Body of pancreas (tissue), 4 donors: Measurements from ENCODE around the gene TIFAB. TPM values are rescaled to one million over a fixed set of nuclear protein-coding genes. Genes with fewer than 3 reads are reported as not detected.

Source experiments
- ATAC-seq: fragments of 150-250 bp; one replicate; pipeline ENCODE4 v1.9.1; 2016
- DNase-seq, 4 donors: peaks; one replicate each; pipeline ENCODE4 v3.0.0-alpha.2; 2019
- H3K27ac ChIP-seq, 4 donors: fragments of 200-600 bp; sonication (generic); 1 replicate in 3 of 4; 2 replicates in 1 of 4; pipeline versions ENCODE4 v1.5.1 to v1.6.1; 2016 to 2019; ENCODE audit warnings: mild to moderate bottlenecking in 1 of 4, mixed read lengths in 1 of 4, moderate library complexity in 1 of 4
- H3K27me3 ChIP-seq, 2 donors: fragments of 200-600 bp; sonication (generic); one replicate each; pipeline ENCODE4 v1.6.0; 2016; ENCODE audit warnings: mild to moderate bottlenecking in 1 of 2
- H3K36me3 ChIP-seq, 2 donors: fragments of 200-600 bp; sonication (generic); replicated peaks in 1 of 2; 2 replicates each; pipeline ENCODE4 v1.5.1; 2016; ENCODE audit warnings: low read depth in 2 of 2; ENCODE audit not compliant: insufficient read depth in 1 of 2
- H3K4me1 ChIP-seq: fragments of 200-600 bp; sonication (generic); one replicate; pipeline ENCODE4 v1.6.0; 2016
- H3K4me3 ChIP-seq, 2 donors: fragments of 200-600 bp; sonication (generic); 1 replicate in 1 of 2; 2 replicates in 1 of 2; pipeline ENCODE4 v1.5.1; 2016 to 2019
- H3K9me3 ChIP-seq, 3 donors: fragments of 200-600 bp; sonication (generic); 1 replicate in 2 of 3; 2 replicates in 1 of 3; pipeline ENCODE4 v1.5.1; 2016
- POLR2A ChIP-seq, 3 donors: fragments of 450-650 bp; IDR thresholded peaks; one replicate each; pipeline ENCODE4 v1.6.1; 2016; ENCODE audit warnings: antibody characterized with exemption in 3 of 3, mild to moderate bottlenecking in 2 of 3
- WGBS, 2 donors: methylation state at CpG; one replicate each; pipeline ENCODE4 v1.1.5; 2017; 5-methylcytosine and 5-hydroxymethylcytosine counted together
- intact Hi-C: fragments of 100-400 bp; cut with DNase I; formaldehyde crosslinking; loops from one replicate; pipeline ENCODE4 v1.15.1; 2023
- total RNA-seq, 2 donors: library from RNA; depleted of rRNA; stranded (reverse); fragments of >200 nt; gene quantifications; one replicate each; pipeline ENCODE4 v1.1.0, GENCODE V29; 2016
- TF ChIP-seq, protein P1 (sequence below), 7 experiments: fragments of 450-650 bp in 4 of 7; fragments of 200-600 bp in 3 of 7; sonication (generic) in 3 of 7; IDR thresholded peaks; one replicate each; pipeline ENCODE4 v1.5.1; 2016 to 2019; ENCODE audit warnings: antibody characterized with exemption in 7 of 7

TIFAB gene
- total RNA-seq, 2 donors from 2014 or later, result not detected

DNA sequence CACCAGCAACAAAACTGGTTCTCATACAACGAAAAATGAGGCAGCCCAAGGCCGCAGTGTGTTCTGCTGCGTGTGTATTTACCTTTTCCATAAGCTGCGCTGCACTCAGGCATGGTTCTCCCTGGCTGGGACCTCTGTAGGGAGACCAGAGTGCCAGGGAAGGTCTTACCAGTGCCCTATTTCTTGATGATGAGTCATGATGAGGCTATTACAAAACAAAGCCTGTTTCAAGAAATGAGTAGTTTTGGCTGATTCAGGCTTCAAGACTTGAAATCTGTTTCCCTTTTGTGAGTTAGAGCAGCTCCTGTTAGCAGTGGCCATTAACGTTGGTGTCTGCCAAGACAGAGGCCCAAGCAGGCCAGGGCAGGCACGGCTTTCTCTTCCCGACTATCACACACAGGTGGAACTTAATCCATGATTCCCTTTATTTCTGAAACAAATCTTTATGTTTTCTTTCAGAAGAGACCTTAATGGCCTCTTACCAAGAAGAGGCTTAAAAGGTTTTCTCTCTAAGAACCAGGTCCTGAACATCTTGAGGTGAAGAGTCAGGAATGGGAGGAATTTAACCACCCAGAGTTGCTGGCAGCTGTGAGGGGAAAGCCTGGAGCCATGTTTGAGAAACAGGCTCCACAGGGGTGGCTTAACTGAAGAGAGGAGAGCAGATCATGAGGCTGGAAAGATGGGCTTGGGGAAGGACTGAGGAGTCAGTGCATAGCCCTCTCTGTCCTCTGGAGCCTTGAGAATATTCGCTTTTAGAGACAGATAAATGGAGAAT, 41.4 kb upstream of the TIFAB start:
- DNase-seq (no peak), ATAC-seq (no peak)
- intact Hi-C loops, result no loop called here
- peaks cover 21% of the 10 kb centered on the region for H3K4me1 ChIP-seq
- H3K9me3 ChIP-seq, result no peaks in the 10 kb centered on the region
- no peak overlapping the region for H3K27ac ChIP-seq
- no peaks in the 10 kb centered on the region for H3K36me3 ChIP-seq
- peaks cover 0 to 5% of the 10 kb centered on the region in 2 donors for H3K27me3 ChIP-seq
- no peak overlapping the region for H3K4me3 ChIP-seq
- TF ChIP-seq POLR2A (IDR thresholded peaks at IDR 0.05), result no peak
- TF ChIP-seq, protein P1, sequence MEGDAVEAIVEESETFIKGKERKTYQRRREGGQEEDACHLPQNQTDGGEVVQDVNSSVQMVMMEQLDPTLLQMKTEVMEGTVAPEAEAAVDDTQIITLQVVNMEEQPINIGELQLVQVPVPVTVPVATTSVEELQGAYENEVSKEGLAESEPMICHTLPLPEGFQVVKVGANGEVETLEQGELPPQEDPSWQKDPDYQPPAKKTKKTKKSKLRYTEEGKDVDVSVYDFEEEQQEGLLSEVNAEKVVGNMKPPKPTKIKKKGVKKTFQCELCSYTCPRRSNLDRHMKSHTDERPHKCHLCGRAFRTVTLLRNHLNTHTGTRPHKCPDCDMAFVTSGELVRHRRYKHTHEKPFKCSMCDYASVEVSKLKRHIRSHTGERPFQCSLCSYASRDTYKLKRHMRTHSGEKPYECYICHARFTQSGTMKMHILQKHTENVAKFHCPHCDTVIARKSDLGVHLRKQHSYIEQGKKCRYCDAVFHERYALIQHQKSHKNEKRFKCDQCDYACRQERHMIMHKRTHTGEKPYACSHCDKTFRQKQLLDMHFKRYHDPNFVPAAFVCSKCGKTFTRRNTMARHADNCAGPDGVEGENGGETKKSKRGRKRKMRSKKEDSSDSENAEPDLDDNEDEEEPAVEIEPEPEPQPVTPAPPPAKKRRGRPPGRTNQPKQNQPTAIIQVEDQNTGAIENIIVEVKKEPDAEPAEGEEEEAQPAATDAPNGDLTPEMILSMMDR (IDR thresholded peaks at IDR 0.05), result no peak
- 60 to 74% methylated on average over 8 of the region's 8 CpGs for WGBS, 2 donors

DNA sequence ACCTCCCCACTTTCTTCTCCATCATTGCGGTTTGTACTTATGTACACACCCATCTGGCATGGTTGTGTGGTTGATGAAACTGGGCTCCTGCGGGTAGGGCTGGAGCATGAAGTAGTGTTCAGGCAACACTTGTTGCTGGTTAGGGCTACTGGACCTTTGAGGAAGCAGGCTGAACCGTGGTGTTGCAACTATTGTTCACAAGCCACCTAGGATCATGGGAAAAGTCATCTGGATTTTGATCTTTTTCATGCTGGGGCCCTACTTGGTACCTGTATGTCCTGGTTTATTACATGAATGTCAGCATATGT, 40.1 kb upstream of the TIFAB start:
- intact Hi-C loops, result no loop called here
- Histone ChIP-seq H3K4me3 (no peak overlapping the region), H3K9me3 (no peaks in the 10 kb centered on the region), H3K27ac (no peak overlapping the region), H3K27me3 (peaks cover 0 to 5% of the 10 kb centered on the region in 2 donors), H3K36me3 (no peaks in the 10 kb centered on the region), H3K4me1 (peaks cover 22% of the 10 kb centered on the region)
- ATAC-seq (no peak), DNase-seq (no peak)
- TF ChIP-seq, protein P1 (IDR thresholded peaks at IDR 0.05), result no peak
- no peak for TF ChIP-seq POLR2A (IDR thresholded peaks at IDR 0.05)
- WGBS, 2 donors, result 33 to 43% methylated on average over 3 of the region's 3 CpGs

DNA sequence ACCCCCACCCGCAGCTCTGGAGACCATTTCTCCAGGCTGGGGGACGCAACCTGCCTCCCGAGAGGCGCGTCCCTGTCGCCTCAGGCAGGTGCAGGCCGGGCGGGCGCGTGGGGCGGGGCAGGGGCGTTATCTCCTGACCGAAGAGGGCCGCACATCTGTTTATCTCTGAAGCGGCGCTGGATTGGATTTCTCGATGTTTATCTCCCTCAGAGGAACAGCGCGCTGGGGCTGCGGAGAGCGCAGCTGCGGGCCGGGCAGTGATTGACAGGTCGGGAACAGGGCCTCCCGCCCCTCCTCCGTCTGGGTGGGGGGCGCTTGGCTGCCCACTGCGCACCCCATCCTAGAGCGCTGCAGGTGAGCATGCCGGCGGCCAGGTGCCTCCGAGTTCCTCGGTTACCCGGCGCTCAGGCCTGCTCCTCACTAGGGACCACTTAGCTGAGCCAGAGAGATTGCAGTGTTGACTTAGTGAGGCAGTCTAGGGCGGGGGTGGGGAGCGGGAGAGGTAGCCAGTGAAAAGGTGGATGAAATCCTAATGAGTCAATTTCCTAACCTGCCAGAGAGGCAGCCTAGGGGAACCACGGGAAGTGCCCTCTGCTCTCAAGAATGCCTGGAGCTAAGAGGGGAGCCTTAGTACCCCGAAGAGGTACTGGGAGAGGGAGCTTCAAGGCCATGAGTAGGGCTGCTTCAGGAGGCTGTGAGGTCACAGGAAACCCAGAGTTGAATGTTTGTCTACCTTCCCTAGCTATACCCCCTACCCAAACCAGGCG, 39.6 kb upstream of the TIFAB start:
- Histone ChIP-seq H3K9me3 (no peaks in the 10 kb centered on the region), H3K27me3 (peaks cover 0 to 5% of the 10 kb centered on the region in 2 donors), H3K36me3 (no peaks in the 10 kb centered on the region), H3K4me1 (peaks cover 22% of the 10 kb centered on the region), H3K27ac (no peak overlapping the region), H3K4me3 (no peak overlapping the region)
- ATAC-seq (peak; percentile 21), DNase-seq (peak in 1 of 4 donors; percentile 13)
- WGBS, 2 donors, result 5 to 18% methylated on average over 20 to 37 of the region's 40 CpGs
- TF ChIP-seq POLR2A (IDR thresholded peaks at IDR 0.05), result no peak
- TF ChIP-seq, protein P1 (IDR thresholded peaks at IDR 0.05), result no peak
- intact Hi-C loops, result no loop called here

DNA sequence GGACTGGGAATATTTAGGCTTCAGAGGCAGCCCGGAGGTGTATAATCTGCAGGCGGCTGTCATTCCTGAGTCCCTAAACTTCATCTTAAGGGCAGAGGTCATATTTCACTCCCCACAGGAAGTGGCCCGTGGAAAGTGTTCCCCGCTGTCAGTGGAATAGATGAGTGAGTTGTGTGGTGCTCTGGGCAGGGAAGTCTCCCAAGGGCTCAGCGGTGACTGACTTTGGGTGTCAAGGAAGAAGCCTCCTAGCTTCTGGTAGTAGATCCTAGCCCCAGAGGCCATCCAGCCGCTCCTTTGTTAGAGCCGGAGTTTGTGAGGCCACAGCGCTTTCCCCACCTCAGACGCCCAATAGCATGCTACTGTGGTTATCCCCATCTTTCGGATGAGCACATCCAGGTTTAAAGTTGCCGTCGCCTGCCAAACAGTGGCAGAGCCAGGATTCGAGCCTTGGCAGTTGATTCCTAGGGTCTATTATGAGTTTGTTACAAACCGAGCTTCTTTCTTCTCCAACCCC, 38.9 kb upstream of the TIFAB start:
- H3K27me3 ChIP-seq, result peaks cover 0 to 5% of the 10 kb centered on the region in 2 donors
- ATAC-seq (no peak), DNase-seq (no peak)
- H3K27ac ChIP-seq, result no peak overlapping the region
- WGBS, 2 donors, result 8 to 13% methylated on average over 11 to 14 of the region's 14 CpGs
- H3K4me3 ChIP-seq, result no peak overlapping the region
- peaks cover 22% of the 10 kb centered on the region for H3K4me1 ChIP-seq
- intact Hi-C loops, result no loop called here
- no peaks in the 10 kb centered on the region for H3K9me3 ChIP-seq
- TF ChIP-seq, protein P1 (IDR thresholded peaks at IDR 0.05), result no peak
- H3K36me3 ChIP-seq, result no peaks in the 10 kb centered on the region
